Keratinocyte (primary cell): Measurements from ENCODE around the gene PTGR3.

Experiments used
- EZH2 ChIP-seq: IDR thresholded peaks from one replicate; pipeline ENCODE4 v1.6.1; 2012; ENCODE audit warnings: inconsistent platforms, mild to moderate bottlenecking, low read length, moderate library complexity
- TF ChIP-seq, protein P1 (sequence below), 3 experiments: IDR thresholded peaks in 1 of 3; conservative IDR thresholded peaks in 1 of 3; optimal IDR thresholded peaks in 1 of 3; 2 replicates in 2 of 3; 3 replicates in 1 of 3; pipeline versions ENCODE3 to v1.5.1; 2011; ENCODE audit warnings: low read length in 3 of 3, mild to moderate bottlenecking in 3 of 3, moderate library complexity in 2 of 3, control low read depth in 1 of 3, inconsistent platforms in 1 of 3; ENCODE audit not compliant: insufficient read depth in 2 of 3; ENCODE audit errors: extremely low read depth in 1 of 3

DNA sequence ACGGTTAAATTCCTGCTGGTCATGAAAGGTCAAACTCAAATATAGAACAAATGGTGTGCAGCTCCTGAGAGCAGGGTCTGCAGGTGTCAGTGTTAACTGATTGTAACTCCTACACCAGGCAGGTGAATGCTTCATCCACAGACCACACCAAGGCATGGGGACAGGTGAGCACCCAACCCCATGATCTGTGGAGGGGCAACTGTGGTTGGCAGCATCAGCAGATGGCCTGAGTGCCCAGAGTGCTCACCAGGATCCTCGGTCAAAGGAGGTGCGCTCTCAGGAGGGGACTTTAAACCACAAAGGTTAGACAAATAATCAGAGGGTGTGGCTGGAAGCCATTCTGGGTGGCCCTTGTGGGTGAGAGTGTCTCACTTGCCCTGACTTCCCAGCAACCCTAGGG is 44.5 kb downstream of the PTGR3 start:
- TF ChIP-seq, protein P1, sequence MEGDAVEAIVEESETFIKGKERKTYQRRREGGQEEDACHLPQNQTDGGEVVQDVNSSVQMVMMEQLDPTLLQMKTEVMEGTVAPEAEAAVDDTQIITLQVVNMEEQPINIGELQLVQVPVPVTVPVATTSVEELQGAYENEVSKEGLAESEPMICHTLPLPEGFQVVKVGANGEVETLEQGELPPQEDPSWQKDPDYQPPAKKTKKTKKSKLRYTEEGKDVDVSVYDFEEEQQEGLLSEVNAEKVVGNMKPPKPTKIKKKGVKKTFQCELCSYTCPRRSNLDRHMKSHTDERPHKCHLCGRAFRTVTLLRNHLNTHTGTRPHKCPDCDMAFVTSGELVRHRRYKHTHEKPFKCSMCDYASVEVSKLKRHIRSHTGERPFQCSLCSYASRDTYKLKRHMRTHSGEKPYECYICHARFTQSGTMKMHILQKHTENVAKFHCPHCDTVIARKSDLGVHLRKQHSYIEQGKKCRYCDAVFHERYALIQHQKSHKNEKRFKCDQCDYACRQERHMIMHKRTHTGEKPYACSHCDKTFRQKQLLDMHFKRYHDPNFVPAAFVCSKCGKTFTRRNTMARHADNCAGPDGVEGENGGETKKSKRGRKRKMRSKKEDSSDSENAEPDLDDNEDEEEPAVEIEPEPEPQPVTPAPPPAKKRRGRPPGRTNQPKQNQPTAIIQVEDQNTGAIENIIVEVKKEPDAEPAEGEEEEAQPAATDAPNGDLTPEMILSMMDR (optimal IDR thresholded peaks at IDR 0.05 in 1 of 3, IDR thresholded peaks at IDR 0.05 in 1 of 3, conservative IDR thresholded peaks at IDR 0.05 in 1 of 3; ENCODE audit: extremely low read depth in 1 of 3, insufficient read depth in 2 of 3, low read length in 3 of 3): no peak
- no peak for TF ChIP-seq EZH2
